ENCODE results near the gene DSTYK. TPM values are rescaled to one million over a fixed set of nuclear protein-coding genes. Genes with fewer than 3 reads are reported as not detected.

Gene DSTYK
- total and polyA plus RNA-seq, 7 donors = 1.6 to 13.3 (median 9.1) TPM

GRCh38 chr1:205199931-205200299 lies 11.6 kb downstream of the DSTYK start:
- no peak overlapping the region for H3K27ac ChIP-seq
- 87 to 93% methylated on average over 7 of the region's 7 CpGs for WGBS, 2 donors
- no peaks in the 10 kb centered on the region for H3K9me3 ChIP-seq
- H3K4me1 ChIP-seq = peaks cover 0 to 23% (median 12%) of the 10 kb centered on the region in 4 donors
- TF ChIP-seq POLR2A (IDR thresholded peaks at IDR 0.05) (no peak), EP300 (IDR thresholded peaks at IDR 0.05) (no peak), POLR2AphosphoS5 (IDR thresholded peaks at IDR 0.05) (no peak), CTCF (IDR thresholded peaks at IDR 0.05) (no peak)
- no peaks in the 10 kb centered on the region for H3K27me3 ChIP-seq
- H3K36me3 ChIP-seq = no peaks in the 10 kb centered on the region
- intact Hi-C loops (cut with DNase I) = no loop called here
- H3K4me3 ChIP-seq = no peak overlapping the region
- no peak for DNase-seq

GRCh38 chr1:205199090-205199930 lies 12.2 kb downstream of the DSTYK start:
- H3K4me3 ChIP-seq = no peak overlapping the region
- WGBS, 2 donors = 73 to 78% methylated on average over 9 of the region's 9 CpGs
- DNase-seq = no peak
- no peak overlapping the region for H3K27ac ChIP-seq
- TF ChIP-seq POLR2AphosphoS5 (IDR thresholded peaks at IDR 0.05) (no peak), CTCF (IDR thresholded peaks at IDR 0.05) (no peak), POLR2A (IDR thresholded peaks at IDR 0.05) (no peak), EP300 (IDR thresholded peaks at IDR 0.05) (no peak)
- intact Hi-C loops (cut with DNase I) = no loop called here
- H3K36me3 ChIP-seq = no peaks in the 10 kb centered on the region
- H3K4me1 ChIP-seq = peaks cover 0 to 17% (median 9%) of the 10 kb centered on the region in 4 donors
- no peaks in the 10 kb centered on the region for H3K9me3 ChIP-seq
- no peaks in the 10 kb centered on the region for H3K27me3 ChIP-seq

GRCh38 chr1:205192287-205192686 lies 19.2 kb downstream of the DSTYK start:
- Histone ChIP-seq H3K27ac (no peak overlapping the region), H3K4me1 (peaks cover 0 to 29% (median 17%) of the 10 kb centered on the region in 4 donors), H3K36me3 (peaks cover 0 to 2% (median 0%) of the 10 kb centered on the region in 4 donors), H3K4me3 (no peak overlapping the region), H3K9me3 (no peaks in the 10 kb centered on the region), H3K27me3 (no peaks in the 10 kb centered on the region)
- WGBS, 2 donors = 89 to 91% methylated on average over 8 of the region's 8 CpGs
- intact Hi-C loops (cut with DNase I) = no loop called here
- no peak for DNase-seq
- TF ChIP-seq CTCF (IDR thresholded peaks at IDR 0.05) (no peak), POLR2A (IDR thresholded peaks at IDR 0.05) (no peak), POLR2AphosphoS5 (IDR thresholded peaks at IDR 0.05) (no peak), EP300 (IDR thresholded peaks at IDR 0.05) (no peak)

GRCh38 chr1:205191622-205192021 lies 19.9 kb downstream of the DSTYK start:
- TF ChIP-seq POLR2A (IDR thresholded peaks at IDR 0.05) (no peak), POLR2AphosphoS5 (IDR thresholded peaks at IDR 0.05) (no peak), EP300 (IDR thresholded peaks at IDR 0.05) (no peak), CTCF (IDR thresholded peaks at IDR 0.05) (no peak)
- Histone ChIP-seq H3K27me3 (no peaks in the 10 kb centered on the region), H3K27ac (no peak overlapping the region), H3K9me3 (no peaks in the 10 kb centered on the region), H3K4me3 (no peak overlapping the region), H3K36me3 (peaks cover 0 to 4% (median 0%) of the 10 kb centered on the region in 4 donors), H3K4me1 (peaks cover 0 to 29% (median 17%) of the 10 kb centered on the region in 4 donors)
- intact Hi-C loops (cut with DNase I) = no loop called here
- 22 to 57% methylated on average over 2 of the region's 2 CpGs for WGBS, 2 donors
- no peak for DNase-seq
